Cardiac muscle cell (in vitro differentiated cells and primary cell): ENCODE measurements around the gene MXRA5. TPM values are rescaled to one million over a fixed set of nuclear protein-coding genes. Genes with fewer than 3 reads are reported as not detected.
"Not testable (repeated sequence)": the region's sequence is repeated elsewhere in the genome, so short reads cannot be mapped to it uniquely, and the experiment has no call there.

Source experiments
- DNase-seq, 2 donors: peaks; one replicate each; pipeline versions ENCODE4 v3.0.0 to v3.0.0-alpha.2; 2010 to 2017; ENCODE audit warnings: low read depth in 1 of 2, low spot score in 1 of 2
- H3K27ac ChIP-seq: fragments of 200-600 bp; sonication (generic); 2 replicates; pipeline ENCODE4 v1.5.1; 2016
- H3K27me3 ChIP-seq: fragments of 200-600 bp; sonication (generic); 2 replicates; pipeline ENCODE4 v1.6.0; 2016; ENCODE audit warnings: control low read depth
- H3K36me3 ChIP-seq: fragments of 200-600 bp; sonication (generic); 2 replicates; pipeline ENCODE4 v1.5.1; 2016; ENCODE audit warnings: control low read depth
- H3K4me1 ChIP-seq: fragments of 200-600 bp; sonication (generic); 2 replicates; pipeline ENCODE4 v1.8.1; 2017; ENCODE audit warnings: low read depth, mild to moderate bottlenecking, mixed run types
- H3K4me3 ChIP-seq: fragments of 200-600 bp; sonication (generic); 2 replicates; pipeline ENCODE4 v1.5.1; 2016; ENCODE audit warnings: mild to moderate bottlenecking
- H3K9me3 ChIP-seq: fragments of 200-600 bp; sonication (generic); 2 replicates; pipeline ENCODE4 v1.5.1; 2017; ENCODE audit warnings: low read depth, mild to moderate bottlenecking, control low read depth
- CTCF ChIP-seq: IDR thresholded peaks from 2 replicates; pipeline ENCODE4 v1.5.1; 2012; ENCODE audit warnings: low read depth, mild to moderate bottlenecking, low read length
- polyA plus RNA-seq: library from polyadenylated mRNA; unstranded; fragments of >200 nt; fragmentation: Nextera tagmentation; extraction: Ambion mirVana; gene quantifications from 2 replicates; pipeline ENCODE4 v1.2.1, GENCODE V29; 2016
- total RNA-seq: library from RNA; depleted of rRNA; stranded (reverse); fragments of >200 nt; gene quantifications from 2 replicates; pipeline ENCODE4 v1.2.3, GENCODE V29; 2016

The MXRA5 gene
- total and polyA plus RNA-seq, 2 experiments from 2014 or later: 0.05 to 0.09 TPM

- DNase-seq: no peak
- Histone ChIP-seq H3K4me3 (no peak overlapping the region), H3K4me1 (no peaks in the 10 kb centered on the region), H3K36me3 (no peaks in the 10 kb centered on the region), H3K9me3 (no peaks in the 10 kb centered on the region), H3K27me3 (no peaks in the 10 kb centered on the region), H3K27ac (no peak overlapping the region)
- no peak for TF ChIP-seq CTCF
Measured at GRCh38 chrX:3371163-3371562, 24.7 kb upstream of the MXRA5 start.

GRCh38 chrX:3370656-3371055 is 24.2 kb upstream of the MXRA5 start:
- Histone ChIP-seq H3K27ac (no peak overlapping the region), H3K4me3 (no peak overlapping the region), H3K9me3 (no peaks in the 10 kb centered on the region), H3K36me3 (no peaks in the 10 kb centered on the region), H3K27me3 (no peaks in the 10 kb centered on the region), H3K4me1 (no peaks in the 10 kb centered on the region)
- TF ChIP-seq CTCF: no peak
- DNase-seq: no peak

GRCh38 chrX:3362956-3363355 is 16.5 kb upstream of the MXRA5 start:
- Histone ChIP-seq H3K27ac (no peak overlapping the region), H3K4me3 (no peak overlapping the region), H3K36me3 (no peaks in the 10 kb centered on the region), H3K27me3 (no peaks in the 10 kb centered on the region), H3K9me3 (no peaks in the 10 kb centered on the region), H3K4me1 (no peaks in the 10 kb centered on the region)
- no peak for DNase-seq
- TF ChIP-seq CTCF: no peak

- TF ChIP-seq CTCF: no peak
- Histone ChIP-seq H3K27me3 (no peaks in the 10 kb centered on the region), H3K9me3 (no peaks in the 10 kb centered on the region), H3K36me3 (no peaks in the 10 kb centered on the region), H3K4me3 (no peak overlapping the region), H3K27ac (no peak overlapping the region), H3K4me1 (no peaks in the 10 kb centered on the region)
- DNase-seq: no peak
Measured at GRCh38 chrX:3360881-3361280, 14.4 kb upstream of the MXRA5 start.

- DNase-seq: not testable (repeated sequence)
- peaks cover 12% of the 10 kb centered on the region for H3K27me3 ChIP-seq
Measured at GRCh38 chrX:3352741-3353140, 6.3 kb upstream of the MXRA5 start.

GRCh38 chrX:3351276-3351675 is 4.8 kb upstream of the MXRA5 start:
- H3K36me3 ChIP-seq: no peaks in the 10 kb centered on the region
- H3K4me3 ChIP-seq: no peak overlapping the region
- no peak for TF ChIP-seq CTCF
- H3K9me3 ChIP-seq: no peaks in the 10 kb centered on the region
- peaks cover 26% of the 10 kb centered on the region for H3K27me3 ChIP-seq
- no peak for DNase-seq
- H3K4me1 ChIP-seq: no peaks in the 10 kb centered on the region
- H3K27ac ChIP-seq: no peak overlapping the region

More at GRCh38 chrX:3352741-3353140, 6.3 kb upstream of the MXRA5 start:
- H3K27ac ChIP-seq, H3K9me3 ChIP-seq, H3K36me3 ChIP-seq, H3K4me1 ChIP-seq, H3K4me3 ChIP-seq: not testable (repeated sequence)
